Smooth muscle cell (in vitro differentiated cells): Measurements from ENCODE around the gene NKTR. TPM values are rescaled to one million over a fixed set of nuclear protein-coding genes. Genes with fewer than 3 reads are reported as not detected.

Experiments used
- DNase-seq: peaks from one replicate; lab custom pipeline; 2025; ENCODE audit not compliant: unreplicated experiment; lab: John Stamatoyannopoulos, UW
- H2AFZ ChIP-seq: fragments of 200-600 bp; sonication (generic); 2 replicates; pipeline ENCODE4 v1.6.0; 2016; ENCODE audit warnings: antibody characterized with exemption, low read depth, mild to moderate bottlenecking
- H3F3A ChIP-seq: fragments of 200-600 bp; sonication (generic); 2 replicates; pipeline ENCODE4 v1.6.0; 2017; ENCODE audit warnings: antibody characterized with exemption, low read depth
- H3K27ac ChIP-seq: fragments of 200-600 bp; sonication (generic); 2 replicates; pipeline ENCODE4 v1.5.1; 2016; ENCODE audit warnings: low read depth, mild to moderate bottlenecking
- H3K27me3 ChIP-seq: fragments of 200-600 bp; sonication (generic); 2 replicates; pipeline ENCODE4 v1.6.1; 2016; ENCODE audit warnings: low read depth, mild to moderate bottlenecking
- H3K36me3 ChIP-seq: fragments of 200-600 bp; sonication (generic); 2 replicates; pipeline ENCODE4 v1.5.1; 2016; ENCODE audit warnings: low read depth
- H3K4me1 ChIP-seq: fragments of 200-600 bp; sonication (generic); 2 replicates; pipeline ENCODE4 v1.5.1; 2016; ENCODE audit warnings: low read depth
- H3K4me2 ChIP-seq: fragments of 200-600 bp; sonication (generic); 2 replicates; pipeline ENCODE4 v1.6.0; 2016; ENCODE audit warnings: mild to moderate bottlenecking
- H3K4me3 ChIP-seq: fragments of 200-600 bp; sonication (generic); 2 replicates; pipeline ENCODE4 v1.5.1; 2016; ENCODE audit warnings: mild to moderate bottlenecking
- H3K79me2 ChIP-seq: fragments of 200-600 bp; sonication (generic); 2 replicates; pipeline ENCODE4 v1.6.0; 2016; ENCODE audit warnings: low read depth, mild to moderate bottlenecking
- H3K9ac ChIP-seq: fragments of 200-600 bp; sonication (generic); 2 replicates; pipeline ENCODE4 v1.6.0; 2016; ENCODE audit warnings: low read depth
- H3K9me3 ChIP-seq: fragments of 200-600 bp; sonication (generic); replicated peaks from 2 replicates; pipeline ENCODE4 v1.5.1; 2016; ENCODE audit warnings: low read depth
- H4K20me1 ChIP-seq: fragments of 200-600 bp; sonication (generic); 2 replicates; pipeline ENCODE4 v1.6.0; 2016; ENCODE audit warnings: low read depth
- WGBS: methylation state at CpG from one replicate; pipeline ENCODE4 v1.1.7; 2016; ENCODE audit warnings: low lambda C conversion rate; 5-methylcytosine and 5-hydroxymethylcytosine counted together
- polyA plus RNA-seq: library from polyadenylated mRNA; unstranded; fragments of >200 nt; fragmentation: Nextera tagmentation; extraction: Ambion mirVana; gene quantifications from 2 replicates; pipeline ENCODE4 v1.2.1, GENCODE V29; 2016
- total RNA-seq: library from RNA; depleted of rRNA; stranded (reverse); fragments of >200 nt; gene quantifications from 2 replicates; pipeline ENCODE4 v1.2.3, GENCODE V29; 2014
- TF ChIP-seq, protein P1 (sequence below): fragments of 200-600 bp; sonication (generic); IDR thresholded peaks from 2 replicates; pipeline ENCODE4 v1.5.1; 2017; ENCODE audit warnings: borderline replicate concordance, mild to moderate bottlenecking, antibody characterized with exemption; ENCODE audit not compliant: insufficient read depth, poor library complexity, severe bottlenecking

Gene NKTR
- total and polyA plus RNA-seq, 2 experiments from 2014 or later = 37.1 to 91.3 TPM

GRCh38 chr3:42670051-42670576 lies 69.6 kb downstream of the NKTR start:
- Histone ChIP-seq H3K27ac (no peak overlapping the region), H3F3A (no peaks in the 10 kb centered on the region), H3K4me2 (no peak overlapping the region), H3K4me1 (no peaks in the 10 kb centered on the region), H3K4me3 (no peak overlapping the region), H3K9me3 (no peaks in the 10 kb centered on the region), H3K9ac (no peak overlapping the region), H2AFZ (no peak overlapping the region), H3K27me3 (no peaks in the 10 kb centered on the region), H3K79me2 (no peaks in the 10 kb centered on the region), H3K36me3 (no peaks in the 10 kb centered on the region), H4K20me1 (no peaks in the 10 kb centered on the region)
- TF ChIP-seq, protein P1, sequence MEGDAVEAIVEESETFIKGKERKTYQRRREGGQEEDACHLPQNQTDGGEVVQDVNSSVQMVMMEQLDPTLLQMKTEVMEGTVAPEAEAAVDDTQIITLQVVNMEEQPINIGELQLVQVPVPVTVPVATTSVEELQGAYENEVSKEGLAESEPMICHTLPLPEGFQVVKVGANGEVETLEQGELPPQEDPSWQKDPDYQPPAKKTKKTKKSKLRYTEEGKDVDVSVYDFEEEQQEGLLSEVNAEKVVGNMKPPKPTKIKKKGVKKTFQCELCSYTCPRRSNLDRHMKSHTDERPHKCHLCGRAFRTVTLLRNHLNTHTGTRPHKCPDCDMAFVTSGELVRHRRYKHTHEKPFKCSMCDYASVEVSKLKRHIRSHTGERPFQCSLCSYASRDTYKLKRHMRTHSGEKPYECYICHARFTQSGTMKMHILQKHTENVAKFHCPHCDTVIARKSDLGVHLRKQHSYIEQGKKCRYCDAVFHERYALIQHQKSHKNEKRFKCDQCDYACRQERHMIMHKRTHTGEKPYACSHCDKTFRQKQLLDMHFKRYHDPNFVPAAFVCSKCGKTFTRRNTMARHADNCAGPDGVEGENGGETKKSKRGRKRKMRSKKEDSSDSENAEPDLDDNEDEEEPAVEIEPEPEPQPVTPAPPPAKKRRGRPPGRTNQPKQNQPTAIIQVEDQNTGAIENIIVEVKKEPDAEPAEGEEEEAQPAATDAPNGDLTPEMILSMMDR = no peak
- no peak for DNase-seq
- WGBS = 89% methylated on average over 7 of the region's 7 CpGs

GRCh38 chr3:42670670-42671069 lies 70.2 kb downstream of the NKTR start:
- no peak for DNase-seq
- 93% methylated on average over 1 of the region's 1 CpG for WGBS
- Histone ChIP-seq H3F3A (no peaks in the 10 kb centered on the region), H3K79me2 (no peaks in the 10 kb centered on the region), H3K4me2 (no peak overlapping the region), H3K9ac (no peak overlapping the region), H4K20me1 (no peaks in the 10 kb centered on the region), H3K4me3 (no peak overlapping the region), H3K27me3 (no peaks in the 10 kb centered on the region), H3K36me3 (no peaks in the 10 kb centered on the region), H2AFZ (no peak overlapping the region), H3K4me1 (no peaks in the 10 kb centered on the region), H3K27ac (no peak overlapping the region), H3K9me3 (no peaks in the 10 kb centered on the region)
- TF ChIP-seq, protein P1 = no peak

DNA sequence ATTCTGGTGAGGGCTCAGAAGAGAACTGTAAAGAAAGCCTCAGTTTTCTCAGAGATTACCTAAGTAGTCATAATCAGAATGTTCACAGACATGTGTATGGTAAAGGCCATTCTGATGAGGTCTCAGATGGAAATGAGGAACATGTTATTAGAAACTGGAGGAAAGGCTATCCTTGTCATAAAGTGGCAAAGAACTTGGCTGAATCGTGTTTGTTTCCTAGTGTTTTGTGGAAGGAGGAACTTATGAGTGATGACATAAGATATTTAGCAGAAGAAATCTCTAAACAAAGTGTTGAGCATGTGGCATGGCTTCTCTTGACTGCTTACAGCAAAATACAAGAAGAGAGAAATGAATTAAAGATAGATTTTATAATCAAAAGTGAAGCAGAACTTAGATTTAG lies 72.0 kb downstream of the NKTR start:
- Histone ChIP-seq H3K9me3 (no peaks in the 10 kb centered on the region), H3K4me1 (no peaks in the 10 kb centered on the region), H4K20me1 (no peaks in the 10 kb centered on the region), H3K27ac (no peak overlapping the region), H3K4me2 (no peak overlapping the region), H3K27me3 (no peaks in the 10 kb centered on the region), H3K79me2 (no peaks in the 10 kb centered on the region), H3K4me3 (no peak overlapping the region), H3F3A (no peaks in the 10 kb centered on the region), H3K36me3 (no peaks in the 10 kb centered on the region), H3K9ac (no peak overlapping the region), H2AFZ (no peak overlapping the region)
- 76% methylated on average over 1 of the region's 1 CpG for WGBS
- TF ChIP-seq, protein P1 = no peak
- DNase-seq = no peak

DNA sequence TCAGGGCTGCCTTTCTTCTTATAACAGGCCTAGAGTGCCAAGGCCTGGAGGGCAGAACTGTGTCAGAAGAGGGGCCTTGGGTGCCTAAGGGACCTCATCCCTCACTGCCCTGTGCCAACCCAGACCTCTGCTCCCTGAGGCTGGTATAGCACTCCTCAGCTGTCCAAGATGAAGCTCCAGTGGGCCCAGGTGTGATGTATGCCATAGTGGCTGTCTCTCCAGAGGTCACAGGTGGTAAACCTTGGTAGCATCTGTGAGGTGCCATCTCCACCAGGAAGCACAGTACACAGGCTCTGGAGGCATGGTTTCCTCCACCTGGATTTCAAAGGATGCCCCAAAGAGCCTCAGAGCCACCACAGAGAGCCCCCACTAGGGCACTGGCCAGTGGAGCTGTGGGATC lies 72.6 kb downstream of the NKTR start:
- Histone ChIP-seq H3K27ac (no peak overlapping the region), H3K79me2 (no peaks in the 10 kb centered on the region), H3F3A (no peaks in the 10 kb centered on the region)

More for the DNA sequence above, 72.6 kb downstream of the NKTR start:
- no peak overlapping the region for H3K9ac ChIP-seq
- H3K4me2 ChIP-seq = no peak overlapping the region
- H3K9me3 ChIP-seq = no peaks in the 10 kb centered on the region
- H3K27me3 ChIP-seq = no peaks in the 10 kb centered on the region
- TF ChIP-seq, protein P1 = no peak
- H2AFZ ChIP-seq = no peak overlapping the region
- DNase-seq = no peak
- H3K36me3 ChIP-seq = no peaks in the 10 kb centered on the region
- no peak overlapping the region for H3K4me3 ChIP-seq
- H3K4me1 ChIP-seq = no peaks in the 10 kb centered on the region
- H4K20me1 ChIP-seq = no peaks in the 10 kb centered on the region
